ENCODE data around the gene PEX1.

PEX1 gene

GRCh38 chr7:92466682-92467081 lies 61.6 kb downstream of the PEX1 start:
- Histone ChIP-seq H3K4me1 (ENCODE audit: control insufficient read depth in 2 of 2, insufficient read depth in 2 of 2, low read length in 2 of 2) (peaks cover 0 to 3% of the 10 kb centered on the region in 2 donors), H3K27me3 (ENCODE audit: control insufficient read depth in 2 of 2, insufficient read depth in 2 of 2, low read length in 2 of 2) (no peaks in the 10 kb centered on the region), H3K9me3 (ENCODE audit: control insufficient read depth in 2 of 2, low read length in 2 of 2) (no peaks in the 10 kb centered on the region), H3K4me3 (ENCODE audit: low read length in 2 of 2) (no peak overlapping the region), H3K9ac (ENCODE audit: low read depth in 1 of 2, low read length in 2 of 2) (no peak overlapping the region), H3K36me3 (ENCODE audit: control insufficient read depth in 2 of 2, insufficient read depth in 2 of 2, low read length in 2 of 2) (peaks cover 0 to 2% of the 10 kb centered on the region in 2 donors), H3K27ac (ENCODE audit: low read depth in 2 of 2, low read length in 2 of 2) (no peak overlapping the region)

- peaks cover 0 to 2% of the 10 kb centered on the region in 2 donors for H3K36me3 ChIP-seq (ENCODE audit: control insufficient read depth in 2 of 2, insufficient read depth in 2 of 2, low read length in 2 of 2)
- no peak overlapping the region for H3K4me3 ChIP-seq (ENCODE audit: low read length in 2 of 2)
- H3K27ac ChIP-seq (ENCODE audit: low read depth in 2 of 2, low read length in 2 of 2): no peak overlapping the region
- H3K4me1 ChIP-seq (ENCODE audit: control insufficient read depth in 2 of 2, insufficient read depth in 2 of 2, low read length in 2 of 2): peaks cover 0 to 6% of the 10 kb centered on the region in 2 donors
- no peak overlapping the region for H3K9ac ChIP-seq (ENCODE audit: low read depth in 1 of 2, low read length in 2 of 2)
- no peaks in the 10 kb centered on the region for H3K27me3 ChIP-seq (ENCODE audit: control insufficient read depth in 2 of 2, insufficient read depth in 2 of 2, low read length in 2 of 2)
- no peaks in the 10 kb centered on the region for H3K9me3 ChIP-seq (ENCODE audit: control insufficient read depth in 2 of 2, low read length in 2 of 2)
Observed at GRCh38 chr7:92464515-92464914, 63.8 kb downstream of the PEX1 start.

GRCh38 chr7:92462560-92462959 lies 65.8 kb downstream of the PEX1 start:
- Histone ChIP-seq H3K9ac (ENCODE audit: low read depth in 1 of 2, low read length in 2 of 2) (no peak overlapping the region), H3K4me1 (ENCODE audit: control insufficient read depth in 2 of 2, insufficient read depth in 2 of 2, low read length in 2 of 2) (peaks cover 0 to 6% of the 10 kb centered on the region in 2 donors), H3K27me3 (ENCODE audit: control insufficient read depth in 2 of 2, insufficient read depth in 2 of 2, low read length in 2 of 2) (no peaks in the 10 kb centered on the region), H3K9me3 (ENCODE audit: control insufficient read depth in 2 of 2, low read length in 2 of 2) (no peaks in the 10 kb centered on the region), H3K27ac (ENCODE audit: low read depth in 2 of 2, low read length in 2 of 2) (no peak overlapping the region), H3K4me3 (ENCODE audit: low read length in 2 of 2) (no peak overlapping the region), H3K36me3 (ENCODE audit: control insufficient read depth in 2 of 2, insufficient read depth in 2 of 2, low read length in 2 of 2) (peaks cover 2 to 4% of the 10 kb centered on the region in 2 donors)

GRCh38 chr7:92461027-92462003 lies 67.0 kb downstream of the PEX1 start:
- H3K27ac ChIP-seq (ENCODE audit: low read depth in 2 of 2, low read length in 2 of 2): no peak overlapping the region
- no peak overlapping the region for H3K9ac ChIP-seq (ENCODE audit: low read depth in 1 of 2, low read length in 2 of 2)
- peaks cover 7 to 8% of the 10 kb centered on the region in 2 donors for H3K36me3 ChIP-seq (ENCODE audit: control insufficient read depth in 2 of 2, insufficient read depth in 2 of 2, low read length in 2 of 2)
- no peak overlapping the region for H3K4me3 ChIP-seq (ENCODE audit: low read length in 2 of 2)
- H3K27me3 ChIP-seq (ENCODE audit: control insufficient read depth in 2 of 2, insufficient read depth in 2 of 2, low read length in 2 of 2): no peaks in the 10 kb centered on the region
- H3K4me1 ChIP-seq (ENCODE audit: control insufficient read depth in 2 of 2, insufficient read depth in 2 of 2, low read length in 2 of 2): peaks cover 0 to 3% of the 10 kb centered on the region in 2 donors
- H3K9me3 ChIP-seq (ENCODE audit: control insufficient read depth in 2 of 2, low read length in 2 of 2): no peaks in the 10 kb centered on the region

- Histone ChIP-seq H3K36me3 (ENCODE audit: control insufficient read depth in 2 of 2, insufficient read depth in 2 of 2, low read length in 2 of 2) (peaks cover 14 to 16% of the 10 kb centered on the region in 2 donors), H3K4me1 (ENCODE audit: control insufficient read depth in 2 of 2, insufficient read depth in 2 of 2, low read length in 2 of 2) (peaks cover 0 to 3% of the 10 kb centered on the region in 2 donors), H3K4me3 (ENCODE audit: low read length in 2 of 2) (no peak overlapping the region), H3K9ac (ENCODE audit: low read depth in 1 of 2, low read length in 2 of 2) (no peak overlapping the region), H3K9me3 (ENCODE audit: control insufficient read depth in 2 of 2, low read length in 2 of 2) (no peaks in the 10 kb centered on the region), H3K27ac (ENCODE audit: low read depth in 2 of 2, low read length in 2 of 2) (no peak overlapping the region), H3K27me3 (ENCODE audit: control insufficient read depth in 2 of 2, insufficient read depth in 2 of 2, low read length in 2 of 2) (no peaks in the 10 kb centered on the region)
Observed at GRCh38 chr7:92460510-92460909, 67.8 kb downstream of the PEX1 start.

- Histone ChIP-seq H3K27me3 (ENCODE audit: control insufficient read depth in 2 of 2, insufficient read depth in 2 of 2, low read length in 2 of 2) (no peaks in the 10 kb centered on the region), H3K36me3 (ENCODE audit: control insufficient read depth in 2 of 2, insufficient read depth in 2 of 2, low read length in 2 of 2) (peaks cover 18 to 20% of the 10 kb centered on the region in 2 donors), H3K27ac (ENCODE audit: low read depth in 2 of 2, low read length in 2 of 2) (no peak overlapping the region)
Observed at GRCh38 chr7:92460109-92460508, 68.2 kb downstream of the PEX1 start.

GRCh38 chr7:92456236-92456635 lies 72.1 kb downstream of the PEX1 start:
- Histone ChIP-seq H3K9me3 (ENCODE audit: control insufficient read depth in 2 of 2, low read length in 2 of 2) (no peaks in the 10 kb centered on the region), H3K9ac (ENCODE audit: low read depth in 1 of 2, low read length in 2 of 2) (no peak overlapping the region), H3K4me1 (ENCODE audit: control insufficient read depth in 2 of 2, insufficient read depth in 2 of 2, low read length in 2 of 2) (peaks cover 0 to 3% of the 10 kb centered on the region in 2 donors), H3K36me3 (ENCODE audit: control insufficient read depth in 2 of 2, insufficient read depth in 2 of 2, low read length in 2 of 2) (peaks cover 54 to 55% of the 10 kb centered on the region in 2 donors), H3K27me3 (ENCODE audit: control insufficient read depth in 2 of 2, insufficient read depth in 2 of 2, low read length in 2 of 2) (no peaks in the 10 kb centered on the region), H3K4me3 (ENCODE audit: low read length in 2 of 2) (no peak overlapping the region), H3K27ac (ENCODE audit: low read depth in 2 of 2, low read length in 2 of 2) (no peak overlapping the region)

More at GRCh38 chr7:92460109-92460508, 68.2 kb downstream of the PEX1 start:
- Histone ChIP-seq H3K4me3 (ENCODE audit: low read length in 2 of 2) (no peak overlapping the region), H3K9ac (ENCODE audit: low read depth in 1 of 2, low read length in 2 of 2) (no peak overlapping the region), H3K4me1 (ENCODE audit: control insufficient read depth in 2 of 2, insufficient read depth in 2 of 2, low read length in 2 of 2) (peaks cover 0 to 3% of the 10 kb centered on the region in 2 donors), H3K9me3 (ENCODE audit: control insufficient read depth in 2 of 2, low read length in 2 of 2) (no peaks in the 10 kb centered on the region)

GRCh38 chr7:92451645-92452044 lies 76.7 kb downstream of the PEX1 start:
- Histone ChIP-seq H3K9me3 (ENCODE audit: control insufficient read depth in 2 of 2, low read length in 2 of 2) (no peaks in the 10 kb centered on the region), H3K27ac (ENCODE audit: low read depth in 2 of 2, low read length in 2 of 2) (no peak overlapping the region), H3K4me1 (ENCODE audit: control insufficient read depth in 2 of 2, insufficient read depth in 2 of 2, low read length in 2 of 2) (peaks cover 0 to 10% of the 10 kb centered on the region in 2 donors), H3K4me3 (ENCODE audit: low read length in 2 of 2) (no peak overlapping the region), H3K9ac (ENCODE audit: low read depth in 1 of 2, low read length in 2 of 2) (no peak overlapping the region), H3K36me3 (ENCODE audit: control insufficient read depth in 2 of 2, insufficient read depth in 2 of 2, low read length in 2 of 2) (peaks cover 65 to 67% of the 10 kb centered on the region in 2 donors), H3K27me3 (ENCODE audit: control insufficient read depth in 2 of 2, insufficient read depth in 2 of 2, low read length in 2 of 2) (no peaks in the 10 kb centered on the region)

GRCh38 chr7:92448205-92448747 lies 80.0 kb downstream of the PEX1 start:
- Histone ChIP-seq H3K27me3 (ENCODE audit: control insufficient read depth in 2 of 2, insufficient read depth in 2 of 2, low read length in 2 of 2) (no peaks in the 10 kb centered on the region), H3K4me1 (ENCODE audit: control insufficient read depth in 2 of 2, insufficient read depth in 2 of 2, low read length in 2 of 2) (peaks cover 0 to 10% of the 10 kb centered on the region in 2 donors), H3K27ac (ENCODE audit: low read depth in 2 of 2, low read length in 2 of 2) (peak overlapping the region; percentile 94 to 97), H3K9me3 (ENCODE audit: control insufficient read depth in 2 of 2, low read length in 2 of 2) (no peaks in the 10 kb centered on the region), H3K36me3 (ENCODE audit: control insufficient read depth in 2 of 2, insufficient read depth in 2 of 2, low read length in 2 of 2) (peaks cover 35 to 37% of the 10 kb centered on the region in 2 donors), H3K9ac (ENCODE audit: low read depth in 1 of 2, low read length in 2 of 2) (peak overlapping the region; percentile 83 to 99), H3K4me3 (ENCODE audit: low read length in 2 of 2) (peak overlapping the region; percentile 82 to 87)

Measured in mucosa of rectum (tissue), 2 donors.